PFSK-1 (cell line): ENCODE results near the gene CEP162.

Experiments
- POLR2AphosphoS5 ChIP-seq: IDR thresholded peaks from 2 replicates; pipeline ENCODE4 v1.6.1; 2012; ENCODE audit warnings: low read depth, mild to moderate bottlenecking, control low read depth, low read length, moderate library complexity
- REST ChIP-seq, 2 experiments: IDR thresholded peaks; 2 replicates each; pipeline versions ENCODE4 v1.6.1 to v1.8.0; 2011 to 2012; ENCODE audit warnings: low read depth in 2 of 2, low read length in 2 of 2, control low read depth in 1 of 2, inconsistent platforms in 1 of 2, mild to moderate bottlenecking in 1 of 2, moderate library complexity in 1 of 2; ENCODE audit not compliant: insufficient read depth in 1 of 2

- no peak for TF ChIP-seq POLR2AphosphoS5
- TF ChIP-seq REST (IDR thresholded peaks at IDR 0.05; ENCODE audit: insufficient read depth in 1 of 2, low read depth in 2 of 2, low read length in 2 of 2): no peak
Measured at GRCh38 chr6:84260196-84260595, 32.8 kb upstream of the CEP162 start.
